ENCODE measurements around the gene MCHR1. TPM values are rescaled to one million over a fixed set of nuclear protein-coding genes. Genes with fewer than 3 reads are reported as not detected.

The MCHR1 gene
- total RNA-seq, 1 donor from 2014 or later: 0.62 TPM

DNA sequence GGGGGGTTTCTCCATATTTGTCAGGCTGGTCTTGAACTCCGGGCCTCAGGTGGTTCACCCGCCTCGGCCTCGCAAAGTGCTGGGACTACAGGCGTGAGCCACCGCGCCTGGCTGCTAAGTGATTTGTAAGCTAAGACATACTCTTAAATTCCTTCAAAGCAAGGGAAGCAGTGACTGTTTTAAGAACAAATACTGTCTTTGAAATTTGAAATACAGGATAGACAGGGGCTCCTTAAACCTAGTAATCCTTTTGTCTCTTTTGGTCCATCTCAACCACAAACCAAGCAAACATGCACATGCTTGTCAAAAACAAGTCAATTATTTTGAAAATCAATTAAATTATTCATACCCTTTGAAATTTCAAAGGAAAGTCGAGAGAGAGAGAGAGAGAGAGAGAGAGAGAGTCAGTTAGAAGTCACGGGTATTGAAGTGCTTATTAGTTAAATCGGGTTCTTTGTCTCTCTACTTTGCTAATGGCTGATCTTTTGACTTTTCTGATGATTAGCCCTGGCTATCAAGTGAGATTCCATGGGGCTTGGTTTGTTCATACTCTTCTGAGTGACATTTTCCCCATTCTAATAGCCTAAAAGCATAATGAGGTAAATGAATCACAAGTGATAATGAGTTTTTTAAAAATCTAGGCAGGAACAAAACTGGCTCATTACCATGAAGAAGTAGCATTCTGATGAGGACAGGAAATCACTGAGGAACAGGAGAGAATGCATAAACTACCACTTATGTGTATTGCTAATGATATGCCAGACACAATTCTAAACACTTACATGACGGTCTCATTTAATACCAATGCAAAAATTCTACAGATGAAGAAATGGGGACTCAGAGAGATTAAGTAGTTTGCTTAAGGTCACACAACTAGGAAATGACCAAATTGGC is 48.0 kb downstream of the MCHR1 start:
- no peak for DNase-seq

DNA sequence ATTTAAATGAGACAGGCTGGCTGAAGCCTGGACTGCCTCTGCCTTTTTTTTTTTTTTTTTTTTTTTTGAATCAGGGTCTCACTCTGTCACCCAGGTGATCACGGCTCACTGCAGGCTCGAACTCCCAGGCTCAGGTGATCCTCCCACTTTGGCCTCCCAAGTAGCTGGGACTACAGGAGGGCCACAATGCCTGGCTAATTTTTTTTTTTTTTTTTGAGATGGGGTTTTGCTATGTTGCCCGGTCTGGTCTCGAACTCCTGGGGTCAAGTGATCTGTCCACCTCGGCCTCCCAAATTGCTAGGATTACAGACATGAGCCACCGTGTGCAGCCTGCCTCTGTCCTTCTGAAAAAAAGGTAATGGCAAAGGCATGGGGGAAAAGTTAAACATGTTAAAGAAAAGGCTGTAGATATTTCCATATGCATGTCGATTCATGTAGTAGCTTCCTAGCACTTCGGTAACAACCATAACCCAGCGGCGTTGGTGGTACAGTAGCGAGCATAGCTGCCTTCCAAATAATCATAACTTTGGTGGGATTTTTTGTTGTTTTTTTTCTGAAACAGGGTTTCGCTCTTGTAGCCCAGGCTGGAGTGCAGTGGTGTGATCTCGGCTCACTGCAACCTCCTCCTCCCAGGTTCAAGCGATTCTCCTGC is 48.8 kb downstream of the MCHR1 start:
- DNase-seq: no peak

DNA sequence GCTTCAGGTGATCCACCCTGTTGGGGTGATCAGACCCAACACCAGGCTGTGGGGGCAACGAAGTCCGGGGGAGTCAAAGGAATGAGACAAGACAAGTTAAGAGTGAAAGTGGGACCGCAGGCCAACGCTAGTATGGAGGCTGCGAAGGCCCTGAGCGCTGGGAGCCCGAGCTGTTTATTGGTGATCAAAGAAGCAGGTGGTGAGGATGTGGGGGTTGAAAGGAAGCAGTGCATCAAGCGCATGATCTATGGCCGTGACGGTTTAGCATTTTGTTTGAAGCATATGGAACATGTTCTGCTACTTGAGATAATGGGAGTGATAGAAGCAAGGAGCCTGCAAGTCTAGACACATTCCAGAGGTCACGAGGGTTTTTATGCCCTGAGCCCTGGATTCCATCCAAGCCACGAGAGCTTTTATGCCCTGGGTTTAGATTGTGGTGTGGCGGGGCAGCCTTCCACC is 49.5 kb downstream of the MCHR1 start:
- no peak for DNase-seq

DNA sequence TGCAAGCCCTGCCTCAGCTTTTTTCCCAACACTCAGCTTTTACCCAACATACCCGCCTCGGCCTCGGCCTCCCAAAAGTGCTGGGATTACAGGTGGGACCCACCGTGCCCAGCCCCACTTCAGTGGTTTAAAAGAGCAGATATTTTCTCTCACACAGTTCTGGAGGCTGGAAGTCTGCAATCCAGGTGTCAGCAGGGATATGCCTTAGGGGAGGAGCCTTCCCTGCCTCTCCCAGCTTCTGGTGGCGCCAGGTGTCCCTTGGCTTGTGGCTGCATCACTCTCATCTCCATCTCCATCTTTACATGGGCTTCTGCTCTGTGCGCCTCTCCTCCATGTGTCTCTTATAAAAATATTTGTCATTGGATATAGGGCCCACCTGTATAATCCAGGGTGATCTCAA is 50.0 kb downstream of the MCHR1 start:
- DNase-seq: no peak

Other genes with a start within 250 kb of the MCHR1 start
- gene MRTFA, start 42.8 kb upstream of the MCHR1 start, total RNA-seq: 33.4 TPM
- 32.1 TPM for gene SLC25A17, start 139.9 kb downstream of the MCHR1 start, total RNA-seq
- 148 TPM for gene ST13, start 177.2 kb downstream of the MCHR1 start, total RNA-seq
- gene XPNPEP3, start 177.7 kb downstream of the MCHR1 start, total RNA-seq: 6.4 TPM
- gene DNAJB7, start 182.6 kb downstream of the MCHR1 start, total RNA-seq: not detected

Measured in occipital lobe (tissue), 2 donors.